ENCODE results near the gene PFKP.
"Not testable (repeated sequence)": the region's sequence is repeated elsewhere in the genome, so short reads cannot be mapped to it uniquely, and the experiment has no call there.

PFKP gene

GRCh38 chr10:3148041-3148440 is 80.7 kb downstream of the PFKP start:
- in situ Hi-C loops (cut with HindIII; ENCODE audit: low sequenced_read_pairs): no loop called here

DNA sequence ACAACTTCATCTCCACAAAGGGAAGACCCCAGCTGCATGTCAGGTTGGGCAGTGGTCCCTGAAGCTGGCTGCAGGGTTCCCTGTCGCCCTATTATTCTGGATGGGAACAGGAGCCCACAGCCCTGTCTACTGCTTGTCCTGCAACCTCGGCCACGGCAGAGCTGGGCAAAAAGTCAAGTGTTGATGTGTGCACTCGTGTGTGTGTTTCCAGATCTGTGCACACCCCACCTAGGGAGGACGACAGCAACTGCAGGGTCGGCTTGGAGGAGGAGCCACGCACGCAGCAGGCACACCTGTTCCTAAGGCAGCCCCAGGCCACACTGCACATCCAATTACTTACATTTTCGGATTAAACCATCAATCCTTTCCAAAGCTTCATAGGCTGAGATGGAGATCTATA is 81.6 kb downstream of the PFKP start:
- in situ Hi-C loops (cut with HindIII; ENCODE audit: low sequenced_read_pairs): no loop called here

DNA sequence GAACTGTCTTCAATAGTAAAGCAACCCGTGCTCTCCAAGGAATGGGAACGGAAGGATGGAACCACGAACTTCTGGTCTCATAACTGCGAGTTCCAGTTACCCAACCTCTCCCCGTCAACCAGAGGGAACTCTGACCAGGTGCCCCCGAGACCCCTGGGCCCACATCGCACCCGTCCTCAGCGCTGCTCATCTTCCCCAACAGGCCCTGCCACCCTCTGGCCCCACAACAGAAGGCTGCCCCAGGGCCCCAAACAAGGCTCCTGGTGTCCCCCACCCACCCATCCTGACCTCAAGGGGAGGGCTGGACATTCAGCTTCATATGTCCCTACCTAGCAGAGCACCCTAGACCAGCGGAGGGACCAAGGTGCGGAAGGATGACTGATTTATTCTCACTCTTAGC is 82.6 kb downstream of the PFKP start:
- in situ Hi-C loops (cut with HindIII; ENCODE audit: low sequenced_read_pairs): loop anchor here (5.0 kb wide), 1 partner anchor 73 kb away; no protein-coding TSS in a partner anchor

DNA sequence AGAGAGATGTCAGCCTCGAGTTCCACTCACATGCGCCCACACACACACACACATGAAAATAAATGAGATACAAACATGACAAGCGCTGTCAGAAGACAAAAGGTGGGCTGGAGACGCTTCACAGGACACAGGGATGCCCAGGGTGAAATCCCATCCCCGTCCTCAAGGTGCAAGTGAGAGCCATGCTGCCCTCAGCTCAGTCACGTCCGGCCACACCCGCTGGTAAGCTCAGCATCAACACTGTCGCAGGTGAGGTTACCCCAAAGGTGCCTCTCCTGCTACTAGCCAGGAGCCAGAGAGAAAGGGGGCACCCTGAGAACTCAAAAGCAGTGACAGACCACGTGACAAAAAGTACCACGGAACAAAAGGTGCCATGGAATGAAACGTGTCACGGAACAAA is 83.0 kb downstream of the PFKP start:
- in situ Hi-C loops (cut with HindIII; ENCODE audit: low sequenced_read_pairs): loop anchor here (5.0 kb wide), 1 partner anchor 73 kb away; no protein-coding TSS in a partner anchor

GRCh38 chr10:3150961-3151360 is 83.6 kb downstream of the PFKP start:
- in situ Hi-C loops (cut with HindIII; ENCODE audit: low sequenced_read_pairs): loop anchor here (5.0 kb wide), 1 partner anchor 74 kb away; no protein-coding TSS in a partner anchor

DNA sequence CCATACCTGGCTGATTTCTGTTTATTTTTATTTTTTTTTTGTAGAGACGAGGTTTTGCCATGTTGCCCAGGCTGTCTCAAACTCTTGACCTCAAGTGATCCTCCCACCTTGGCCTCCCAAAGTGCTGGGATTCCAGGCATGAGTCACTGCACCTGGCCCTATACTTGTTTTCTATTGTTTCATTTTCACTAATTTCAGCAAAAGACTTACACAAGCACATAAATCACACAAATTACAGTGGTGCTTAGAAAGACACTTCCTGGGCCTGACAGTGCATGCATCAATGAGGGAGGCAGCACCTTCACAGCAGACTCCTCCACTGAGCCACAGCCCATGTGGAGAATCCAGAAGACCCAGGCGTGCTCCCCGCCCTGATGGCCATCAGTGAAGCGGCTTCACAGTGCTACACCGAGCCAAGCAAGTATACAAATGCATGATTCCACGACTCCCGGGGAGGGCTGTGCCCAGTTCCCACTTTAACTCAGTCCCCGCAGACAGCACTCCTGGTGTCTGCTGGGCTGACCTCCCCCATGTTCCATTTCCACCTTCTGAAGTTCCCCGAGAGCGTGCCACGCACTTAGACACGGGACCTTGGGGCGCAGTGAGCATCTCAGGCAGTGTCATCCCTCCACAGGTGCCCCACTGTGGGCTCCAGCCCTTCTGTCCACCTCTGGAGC is 84.7 kb downstream of the PFKP start:
- in situ Hi-C loops (cut with HindIII; ENCODE audit: low sequenced_read_pairs): loop anchor here (5.0 kb wide), 1 partner anchor 75 kb away; no protein-coding TSS in a partner anchor

DNA sequence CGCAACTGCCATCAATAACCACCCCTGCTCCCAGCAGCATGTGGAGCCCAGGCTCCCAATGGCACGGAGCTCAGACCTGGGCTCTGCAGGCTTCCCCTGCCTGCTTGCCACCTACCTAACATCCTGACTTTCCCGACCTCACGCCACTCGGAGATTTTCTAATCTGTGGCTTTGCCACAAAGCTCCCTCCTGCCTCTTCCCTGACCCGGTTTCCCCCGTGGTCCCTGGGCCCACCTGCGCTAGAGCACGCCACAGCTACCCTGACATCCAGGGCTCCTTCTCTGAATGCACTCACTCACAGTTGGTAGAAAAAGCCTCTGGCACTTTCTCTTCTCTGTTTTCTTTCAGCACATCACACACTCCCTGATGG is 85.2 kb downstream of the PFKP start:
- in situ Hi-C loops (cut with HindIII; ENCODE audit: low sequenced_read_pairs): loop anchor here (5.0 kb wide), 1 partner anchor 75 kb away; no protein-coding TSS in a partner anchor

GRCh38 chr10:3154666-3155065 is 87.3 kb downstream of the PFKP start:
- in situ Hi-C loops (cut with HindIII; ENCODE audit: low sequenced_read_pairs): loop anchor here (5.0 kb wide), 1 partner anchor 77 kb away; no protein-coding TSS in a partner anchor

DNA sequence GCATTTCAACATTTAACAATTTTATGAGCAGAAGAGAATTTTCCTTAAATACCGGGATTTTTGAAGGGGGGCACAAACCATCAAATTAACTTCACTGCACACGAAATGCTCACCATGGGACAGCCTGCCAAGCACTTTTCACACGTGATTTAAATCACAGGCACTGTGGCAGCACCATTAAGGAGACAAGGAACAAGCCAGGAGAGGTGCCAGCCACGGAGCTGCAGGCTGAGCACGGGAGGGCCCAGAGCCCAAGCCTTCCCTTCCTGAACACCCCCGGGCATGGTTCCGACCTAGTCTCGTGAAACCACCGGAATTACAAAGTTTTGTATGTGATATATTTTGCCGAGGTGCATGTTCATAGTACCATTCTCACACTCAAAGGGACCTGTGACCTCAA is 91.8 kb downstream of the PFKP start:
- in situ Hi-C loops (cut with HindIII; ENCODE audit: low sequenced_read_pairs): no loop called here

- in situ Hi-C loops (cut with HindIII; ENCODE audit: low sequenced_read_pairs): no loop called here
These were observed 95.2 kb downstream of the PFKP start for GRCh38 chr10:3162533-3162932.

DNA sequence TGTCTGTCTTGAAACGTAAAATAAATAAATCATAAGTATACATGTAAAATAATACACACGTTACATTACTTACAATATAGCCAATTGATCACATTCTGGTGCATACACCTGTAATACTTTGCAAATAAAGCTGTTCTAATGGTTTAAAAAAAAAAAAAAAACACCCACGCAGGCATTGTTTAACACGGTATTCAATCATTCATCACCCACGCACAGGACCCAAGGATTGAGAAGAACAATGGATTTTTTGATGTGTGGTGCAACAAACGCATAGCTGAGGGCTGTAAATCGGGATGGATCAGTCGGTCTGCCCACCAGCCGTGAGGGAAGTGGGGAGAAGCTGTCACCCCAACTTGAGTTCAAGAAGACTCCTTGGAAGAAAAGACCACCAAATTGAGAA is 96.5 kb downstream of the PFKP start:
- in situ Hi-C loops (cut with HindIII; ENCODE audit: low sequenced_read_pairs): no loop called here

GRCh38 chr10:3165196-3165595 is 97.8 kb downstream of the PFKP start:
- in situ Hi-C loops (cut with HindIII; ENCODE audit: low sequenced_read_pairs): no loop called here

- in situ Hi-C loops (cut with HindIII; ENCODE audit: low sequenced_read_pairs): no loop called here
These were observed 99.3 kb downstream of the PFKP start for GRCh38 chr10:3166496-3167290.

GRCh38 chr10:3167611-3168330 is 100.4 kb downstream of the PFKP start:
- in situ Hi-C loops (cut with HindIII; ENCODE audit: low sequenced_read_pairs): no loop called here

GRCh38 chr10:3169271-3169670 is 101.9 kb downstream of the PFKP start:
- in situ Hi-C loops (cut with HindIII; ENCODE audit: low sequenced_read_pairs): no loop called here

DNA sequence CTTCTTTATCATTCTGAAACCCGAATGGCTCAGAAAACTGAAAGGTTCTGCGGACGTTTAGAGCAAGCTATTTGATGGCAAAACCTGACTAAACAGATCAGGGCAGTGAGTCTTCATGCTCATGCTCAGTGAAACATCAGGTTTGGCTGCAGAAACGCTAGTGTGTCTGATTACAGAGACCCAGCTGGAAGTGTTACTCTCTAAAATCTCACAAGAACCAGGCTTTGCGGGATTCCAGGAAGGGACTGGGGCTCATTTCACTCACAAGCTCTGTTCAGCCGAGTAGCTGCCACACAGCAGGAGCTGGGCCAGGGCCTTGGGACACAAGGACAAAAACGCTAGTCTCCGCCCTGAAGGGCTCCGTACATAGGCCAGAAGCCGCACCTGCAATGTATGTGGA is 102.3 kb downstream of the PFKP start:
- in situ Hi-C loops (cut with HindIII; ENCODE audit: low sequenced_read_pairs): no loop called here

DNA sequence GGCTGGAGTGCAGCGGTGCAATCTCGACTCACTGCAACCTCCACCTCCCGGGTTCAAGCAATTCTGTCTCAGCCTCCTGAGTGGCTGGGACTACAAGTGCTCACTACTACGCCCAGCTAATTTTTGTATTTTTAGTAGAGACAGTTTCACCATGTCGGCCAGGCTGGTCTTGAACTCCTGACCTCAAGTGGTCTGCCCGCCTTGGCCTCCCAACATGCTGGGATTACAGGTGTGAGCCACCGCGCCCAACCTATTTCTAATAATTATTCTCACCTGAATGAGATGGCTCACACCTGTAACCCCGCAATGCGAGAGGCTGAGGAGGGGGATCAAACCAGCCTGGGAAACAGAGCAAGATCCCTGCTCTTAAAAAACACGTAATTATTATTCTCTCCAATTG is 104.1 kb downstream of the PFKP start:
- in situ Hi-C loops (cut with HindIII; ENCODE audit: low sequenced_read_pairs): not testable (repeated sequence)

- in situ Hi-C loops (cut with HindIII; ENCODE audit: low sequenced_read_pairs): no loop called here
These were observed 104.7 kb downstream of the PFKP start for GRCh38 chr10:3172081-3172445.

GRCh38 chr10:3172446-3173170 is 105.3 kb downstream of the PFKP start, which contains the start of gene PITRM1:
PITRM1 (minus strand) TSS chr10:3172782; CDS start chr10:3172772, 10 bp downstream.
- in situ Hi-C loops (cut with HindIII; ENCODE audit: low sequenced_read_pairs): no loop called here

GRCh38 chr10:3173171-3173878 is 106.0 kb downstream of the PFKP start:
- in situ Hi-C loops (cut with HindIII; ENCODE audit: low sequenced_read_pairs): no loop called here

Data from endothelial cell of hepatic sinusoid (primary cell).